Measurements from ENCODE around the gene RPS13.

RPS13 gene

GRCh38 chr11:17024924-17025323 lies 52.5 kb downstream of the RPS13 start:
- no peak for TF ChIP-seq CTCF (IDR thresholded peaks at IDR 0.05; ENCODE audit: low read depth, low read length)
- no peak overlapping the region for H3K4me3 ChIP-seq (ENCODE audit: low read depth, low read length)

Data from WI38 (cell line).